ENCODE results near the gene ACTL7A. TPM values are rescaled to one million over a fixed set of nuclear protein-coding genes. Genes with fewer than 3 reads are reported as not detected.

Gene ACTL7A
- total and polyA plus RNA-seq, 2 of the 13 experiments (the other 11 are each of a cell fraction or from before 2014, with no cell fraction given) = not detected

DNA sequence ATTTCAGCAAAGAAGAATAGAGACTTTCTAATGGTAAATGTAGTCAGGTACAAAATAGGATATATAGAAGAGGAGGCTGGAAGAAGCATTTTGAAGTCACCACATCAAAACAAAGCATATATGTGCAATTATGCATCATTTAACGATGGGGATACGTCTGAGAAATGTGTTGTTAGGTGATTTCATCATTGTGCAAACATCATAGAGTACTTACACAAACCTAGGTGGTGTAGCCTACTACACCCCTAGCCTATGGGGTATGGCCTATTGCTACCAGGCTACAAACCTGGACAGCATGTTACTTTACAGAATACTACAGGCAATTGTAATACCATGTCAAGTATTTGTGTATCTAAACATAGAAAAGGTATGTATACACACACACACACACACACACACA lies 43.4 kb downstream of the ACTL7A start:
- H2AFZ ChIP-seq (ENCODE audit: low read length) = no peak overlapping the region
- peak; percentile 13; the same call in 1 of the 2 replicates for TF ChIP-seq CEBPB (IDR thresholded peaks at IDR 0.05; ENCODE audit: borderline replicate concordance, low read depth, low read length)
- TF ChIP-seq, protein P1, sequence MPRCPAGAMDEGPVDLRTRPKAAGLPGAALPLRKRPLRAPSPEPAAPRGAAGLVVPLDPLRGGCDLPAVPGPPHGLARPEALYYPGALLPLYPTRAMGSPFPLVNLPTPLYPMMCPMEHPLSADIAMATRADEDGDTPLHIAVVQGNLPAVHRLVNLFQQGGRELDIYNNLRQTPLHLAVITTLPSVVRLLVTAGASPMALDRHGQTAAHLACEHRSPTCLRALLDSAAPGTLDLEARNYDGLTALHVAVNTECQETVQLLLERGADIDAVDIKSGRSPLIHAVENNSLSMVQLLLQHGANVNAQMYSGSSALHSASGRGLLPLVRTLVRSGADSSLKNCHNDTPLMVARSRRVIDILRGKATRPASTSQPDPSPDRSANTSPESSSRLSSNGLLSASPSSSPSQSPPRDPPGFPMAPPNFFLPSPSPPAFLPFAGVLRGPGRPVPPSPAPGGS (CRISPR knock-in tag; IDR thresholded peaks at IDR 0.05) = no peak
- no peak overlapping the region for H3K9ac ChIP-seq (ENCODE audit: insufficient read depth, low read depth, low read length)
- ATAC-seq (no peak), FAIRE-seq (no peak), DNase-seq (ENCODE audit: low spot score) (no peak)
- in situ Hi-C loops (cut with HindIII; ENCODE audit: extremely low pct_ligation_motif_present, low pct_unique_long_range_greater_than_20kb) (no loop called here), intact Hi-C loops (cut with micrococcal nuclease; ENCODE audit: unreplicated experiment) (no loop called here)
- no peaks in the 10 kb centered on the region for H3K9me3 ChIP-seq (ENCODE audit: low read length)
- H3K4me1 ChIP-seq (ENCODE audit: insufficient read depth, low read length) = peaks cover 13% of the 10 kb centered on the region
- H4K20me1 ChIP-seq (ENCODE audit: insufficient read depth, low read length) = no peaks in the 10 kb centered on the region
- H3K79me2 ChIP-seq (ENCODE audit: insufficient read depth, low read length) = no peaks in the 10 kb centered on the region
- 86% methylated on average over 2 of the region's 2 CpGs for WGBS (ENCODE audit: low lambda C conversion rate)
- H3K27ac ChIP-seq (ENCODE audit: extremely low read length, insufficient read depth, low read length) = no peak overlapping the region
- no peaks in the 10 kb centered on the region for H3K27me3 ChIP-seq (ENCODE audit: control insufficient read depth in 1 of 2, insufficient read depth in 2 of 2, low read length in 2 of 2)
- no peak overlapping the region for H3K4me2 ChIP-seq (ENCODE audit: low read depth, low read length)
- POLR2A ChIA-PET = no interaction called here
- CTCF ChIA-PET (ENCODE audit: low intra/inter-chr PET ratio, low total read pairs) = no interaction called here
- peaks cover 26 to 91% of the 10 kb centered on the region in 2 experiments for H3K36me3 ChIP-seq (replicated peaks in 1 of 2; ENCODE audit: control insufficient read depth in 1 of 2, insufficient read depth in 2 of 2, low read length in 2 of 2)
- no peak overlapping the region for H3K4me3 ChIP-seq (replicated peaks in 1 of 3; ENCODE audit: insufficient read depth in 1 of 3, low read depth in 2 of 3, low read length in 3 of 3)
- BruUV-seq (replicated peaks) = no TSS peak

DNA sequence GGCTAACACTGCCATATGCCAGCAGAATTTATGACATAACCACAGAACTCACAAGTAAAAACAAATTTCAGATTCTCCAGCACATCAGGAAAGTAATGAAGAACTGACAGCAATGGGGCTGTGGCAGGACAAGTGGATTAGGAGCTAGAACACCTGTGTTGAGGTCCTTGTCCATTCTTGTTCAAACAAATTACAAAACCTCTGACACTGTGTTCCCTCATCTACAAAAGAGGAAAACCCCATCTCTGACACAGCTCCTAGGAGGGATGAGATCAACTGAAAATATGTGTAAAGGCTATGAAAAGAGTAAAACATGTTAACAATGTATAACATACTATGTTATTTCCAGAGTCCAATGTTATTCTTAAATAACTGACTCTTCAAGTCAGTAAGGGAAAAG lies 48.3 kb downstream of the ACTL7A start:
- FAIRE-seq = no peak

More for the DNA sequence above, 48.3 kb downstream of the ACTL7A start:
- Histone ChIP-seq H3K9ac (ENCODE audit: insufficient read depth, low read depth, low read length) (no peak overlapping the region), H2AFZ (ENCODE audit: low read length) (no peak overlapping the region), H3K36me3 (replicated peaks in 1 of 2; ENCODE audit: control insufficient read depth in 1 of 2, insufficient read depth in 2 of 2, low read length in 2 of 2) (peaks cover 30 to 89% of the 10 kb centered on the region in 2 experiments), H3K4me2 (ENCODE audit: low read depth, low read length) (no peak overlapping the region), H4K20me1 (ENCODE audit: insufficient read depth, low read length) (no peaks in the 10 kb centered on the region), H3K27ac (ENCODE audit: extremely low read length, insufficient read depth, low read length) (no peak overlapping the region), H3K4me1 (ENCODE audit: insufficient read depth, low read length) (peaks cover 17% of the 10 kb centered on the region), H3K9me3 (ENCODE audit: low read length) (no peaks in the 10 kb centered on the region), H3K4me3 (replicated peaks in 1 of 3; ENCODE audit: insufficient read depth in 1 of 3, low read depth in 2 of 3, low read length in 3 of 3) (no peak overlapping the region), H3K79me2 (ENCODE audit: insufficient read depth, low read length) (no peaks in the 10 kb centered on the region), H3K27me3 (ENCODE audit: control insufficient read depth in 1 of 2, insufficient read depth in 2 of 2, low read length in 2 of 2) (no peaks in the 10 kb centered on the region)
- in situ Hi-C loops (cut with HindIII; ENCODE audit: extremely low pct_ligation_motif_present, low pct_unique_long_range_greater_than_20kb) = no loop called here
- intact Hi-C loops (cut with micrococcal nuclease; ENCODE audit: unreplicated experiment) = no loop called here
- CTCF ChIA-PET (ENCODE audit: low intra/inter-chr PET ratio, low total read pairs) = no interaction called here
- TF ChIP-seq ESRRA (CRISPR knock-in tag; IDR thresholded peaks at IDR 0.05; ENCODE audit: low read depth) (no peak), ATM (IDR thresholded peaks at IDR 0.05; ENCODE audit: borderline replicate concordance) (no peak)
- DNase-seq (ENCODE audit: low spot score) (no peak), ATAC-seq (no peak)
- POLR2A ChIA-PET = no interaction called here
- no TSS peak for BruUV-seq (replicated peaks)

Measured in HepG2 (cell line).